Fibroblast of villous mesenchyme (primary cell): ENCODE measurements around the gene SLC19A1. TPM values are rescaled to one million over a fixed set of nuclear protein-coding genes. Genes with fewer than 3 reads are reported as not detected.

ENCODE experiments used
- DNase-seq: peaks from one replicate; pipeline ENCODE4 v3.0.0-alpha.2; 2010; ENCODE audit warnings: low read depth
- H3K4me3 ChIP-seq: 2 replicates; pipeline ENCODE4 v1.5.1; 2011; ENCODE audit warnings: low read depth, mild to moderate bottlenecking, low read length
- total RNA-seq: library from RNA; depleted of rRNA; stranded (reverse); fragments of >200 nt; gene quantifications from 2 replicates; pipeline ENCODE4 v1.2.3, GENCODE V29; 2012
- TF ChIP-seq, protein P1 (sequence below): IDR thresholded peaks from 2 replicates; pipeline ENCODE4 v1.5.1; 2012; ENCODE audit warnings: low read depth, mild to moderate bottlenecking, low read length; ENCODE audit not compliant: insufficient read depth

The SLC19A1 gene
- total RNA-seq, 1 donor, result 6.5 TPM

- TF ChIP-seq, protein P1, sequence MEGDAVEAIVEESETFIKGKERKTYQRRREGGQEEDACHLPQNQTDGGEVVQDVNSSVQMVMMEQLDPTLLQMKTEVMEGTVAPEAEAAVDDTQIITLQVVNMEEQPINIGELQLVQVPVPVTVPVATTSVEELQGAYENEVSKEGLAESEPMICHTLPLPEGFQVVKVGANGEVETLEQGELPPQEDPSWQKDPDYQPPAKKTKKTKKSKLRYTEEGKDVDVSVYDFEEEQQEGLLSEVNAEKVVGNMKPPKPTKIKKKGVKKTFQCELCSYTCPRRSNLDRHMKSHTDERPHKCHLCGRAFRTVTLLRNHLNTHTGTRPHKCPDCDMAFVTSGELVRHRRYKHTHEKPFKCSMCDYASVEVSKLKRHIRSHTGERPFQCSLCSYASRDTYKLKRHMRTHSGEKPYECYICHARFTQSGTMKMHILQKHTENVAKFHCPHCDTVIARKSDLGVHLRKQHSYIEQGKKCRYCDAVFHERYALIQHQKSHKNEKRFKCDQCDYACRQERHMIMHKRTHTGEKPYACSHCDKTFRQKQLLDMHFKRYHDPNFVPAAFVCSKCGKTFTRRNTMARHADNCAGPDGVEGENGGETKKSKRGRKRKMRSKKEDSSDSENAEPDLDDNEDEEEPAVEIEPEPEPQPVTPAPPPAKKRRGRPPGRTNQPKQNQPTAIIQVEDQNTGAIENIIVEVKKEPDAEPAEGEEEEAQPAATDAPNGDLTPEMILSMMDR, result no peak
- DNase-seq, result no peak
- H3K4me3 ChIP-seq, result no peak overlapping the region
Observed at GRCh38 chr21:45543371-45543709, 1.1 kb upstream of the SLC19A1 start.

DNA sequence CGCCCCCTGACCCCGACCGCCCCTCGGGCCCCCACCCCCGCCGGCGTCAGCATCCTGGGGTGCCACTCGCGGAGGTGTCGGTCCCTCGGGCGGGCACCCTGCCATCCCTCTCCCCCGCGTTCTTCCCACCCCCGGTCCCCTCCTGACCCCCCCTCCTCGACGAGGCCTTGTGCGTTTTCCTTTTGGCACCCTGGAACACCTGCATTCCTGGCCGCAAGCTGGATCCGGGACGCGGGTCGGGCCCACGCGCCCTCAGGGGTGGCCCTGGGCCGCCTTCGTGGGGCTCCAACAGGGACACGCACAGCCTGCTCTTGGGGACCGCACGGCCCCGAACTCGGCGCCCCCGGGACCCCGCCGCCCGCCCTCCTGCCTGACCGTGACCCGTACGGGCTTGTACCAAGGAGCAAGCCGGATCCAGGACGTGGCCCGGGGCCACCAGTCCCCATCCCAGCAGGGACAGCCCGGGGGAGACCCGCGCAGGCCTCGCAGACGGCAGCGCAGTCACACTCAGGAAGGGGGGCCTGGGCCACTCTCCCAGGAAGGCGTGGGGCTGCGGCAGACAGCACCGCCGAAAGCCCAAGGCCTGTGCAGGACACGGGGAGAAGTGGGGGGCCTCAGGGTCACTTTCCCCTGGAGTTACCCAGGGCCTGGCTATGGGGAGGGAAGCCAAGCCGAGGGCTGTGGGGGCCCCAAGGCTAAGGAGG, 579 bp upstream of the SLC19A1 start:
- H3K4me3 ChIP-seq, result peak overlapping the region; percentile 58
- no peak for DNase-seq
- TF ChIP-seq, protein P1, result no peak

GRCh38 chr21:45541221-45542039, 810 bp downstream of the SLC19A1 start:
- TF ChIP-seq, protein P1, result no peak
- peak overlapping the region; percentile 58 for H3K4me3 ChIP-seq
- peak; percentile 36 for DNase-seq

GRCh38 chr21:45540601-45540970, 1.7 kb downstream of the SLC19A1 start:
- DNase-seq, result no peak
- TF ChIP-seq, protein P1, result no peak
- H3K4me3 ChIP-seq, result no peak overlapping the region

GRCh38 chr21:45539796-45540600, 2.2 kb downstream of the SLC19A1 start:
- no peak overlapping the region for H3K4me3 ChIP-seq
- DNase-seq, result no peak
- TF ChIP-seq, protein P1, result no peak

- no peak overlapping the region for H3K4me3 ChIP-seq
- TF ChIP-seq, protein P1, result no peak
- DNase-seq, result no peak
Observed at GRCh38 chr21:45539046-45539795, 3.0 kb downstream of the SLC19A1 start.
